BJ (cell line): ENCODE measurements around the gene PDHX. TPM values are rescaled to one million over a fixed set of nuclear protein-coding genes. Genes with fewer than 3 reads are reported as not detected.

ENCODE experiments used
- CTCF ChIA-PET: fragments of 350-600 bp; formaldehyde crosslinking; extraction: SDS; loops from one replicate; lab custom pipeline; 2021; ENCODE audit warnings: antibody characterized with exemption, inconsistent platforms; lab: Yijun Ruan, JAX
- POLR2A ChIA-PET: fragments of 300-600 bp; sonication (Branson Sonifier 250); formaldehyde crosslinking; extraction: SDS; loops from one replicate; lab custom pipeline; 2021; ENCODE audit warnings: antibody characterized with exemption; lab: Charles Lee
- DNase-seq: peaks from one replicate; pipeline ENCODE4 v3.0.0-alpha.2; 2011; ENCODE audit warnings: low read depth
- H3K27me3 ChIP-seq: 2 replicates; pipeline ENCODE4 v1.6.0; 2011; ENCODE audit warnings: low read length; ENCODE audit not compliant: control insufficient read depth, insufficient read depth
- H3K36me3 ChIP-seq: 2 replicates; pipeline ENCODE4 v1.5.1; 2011; ENCODE audit warnings: low read length; ENCODE audit not compliant: control insufficient read depth, insufficient read depth
- H3K4me3 ChIP-seq: 2 replicates; pipeline ENCODE4 v1.5.1; 2011; ENCODE audit warnings: low read depth, mild to moderate bottlenecking, control low read depth, low read length
- polyA plus RNA-seq: library from polyadenylated mRNA; depleted of rRNA; stranded (reverse); fragments of >200 nt; gene quantifications from 2 replicates; pipeline ENCODE4 v1.2.3, GENCODE V29; 2011
- TF ChIP-seq, protein P1 (sequence below): IDR thresholded peaks from 2 replicates; pipeline ENCODE4 v1.5.1; 2011; ENCODE audit warnings: low read depth, mild to moderate bottlenecking, control low read depth, inconsistent platforms, low read length, moderate library complexity; ENCODE audit not compliant: insufficient read depth

Gene PDHX
- polyA plus RNA-seq, 1 experiment = 21.7 TPM

DNA sequence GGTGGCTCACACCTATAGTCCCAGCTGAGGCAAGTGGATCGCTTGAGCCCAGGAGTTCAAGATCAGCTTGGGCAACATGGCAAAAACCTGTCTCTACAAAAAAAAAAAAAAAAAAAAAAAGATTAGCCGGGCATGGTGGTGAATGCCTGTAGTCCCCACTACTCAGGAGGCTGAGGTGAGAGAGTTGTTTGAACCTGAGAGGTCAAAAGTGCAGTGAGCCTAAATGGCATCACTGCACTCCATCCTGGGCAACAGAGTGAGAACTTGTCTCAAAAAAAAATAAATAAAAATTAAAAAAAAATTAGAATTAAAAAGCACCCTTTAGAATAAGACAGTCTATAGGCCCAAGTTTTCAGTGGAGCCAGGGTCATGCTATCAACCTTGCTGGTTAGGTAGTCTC lies 95.5 kb downstream of the PDHX start:
- POLR2A ChIA-PET = no interaction called here
- Histone ChIP-seq H3K36me3 (no peaks in the 10 kb centered on the region), H3K27me3 (no peaks in the 10 kb centered on the region), H3K4me3 (no peak overlapping the region)
- TF ChIP-seq, protein P1, sequence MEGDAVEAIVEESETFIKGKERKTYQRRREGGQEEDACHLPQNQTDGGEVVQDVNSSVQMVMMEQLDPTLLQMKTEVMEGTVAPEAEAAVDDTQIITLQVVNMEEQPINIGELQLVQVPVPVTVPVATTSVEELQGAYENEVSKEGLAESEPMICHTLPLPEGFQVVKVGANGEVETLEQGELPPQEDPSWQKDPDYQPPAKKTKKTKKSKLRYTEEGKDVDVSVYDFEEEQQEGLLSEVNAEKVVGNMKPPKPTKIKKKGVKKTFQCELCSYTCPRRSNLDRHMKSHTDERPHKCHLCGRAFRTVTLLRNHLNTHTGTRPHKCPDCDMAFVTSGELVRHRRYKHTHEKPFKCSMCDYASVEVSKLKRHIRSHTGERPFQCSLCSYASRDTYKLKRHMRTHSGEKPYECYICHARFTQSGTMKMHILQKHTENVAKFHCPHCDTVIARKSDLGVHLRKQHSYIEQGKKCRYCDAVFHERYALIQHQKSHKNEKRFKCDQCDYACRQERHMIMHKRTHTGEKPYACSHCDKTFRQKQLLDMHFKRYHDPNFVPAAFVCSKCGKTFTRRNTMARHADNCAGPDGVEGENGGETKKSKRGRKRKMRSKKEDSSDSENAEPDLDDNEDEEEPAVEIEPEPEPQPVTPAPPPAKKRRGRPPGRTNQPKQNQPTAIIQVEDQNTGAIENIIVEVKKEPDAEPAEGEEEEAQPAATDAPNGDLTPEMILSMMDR = no peak
- CTCF ChIA-PET = interaction anchor here (0.9 kb wide), 1 partner anchor 12 kb away, joined by 3 read pairs; no protein-coding TSS in a partner anchor
- no peak for DNase-seq

DNA sequence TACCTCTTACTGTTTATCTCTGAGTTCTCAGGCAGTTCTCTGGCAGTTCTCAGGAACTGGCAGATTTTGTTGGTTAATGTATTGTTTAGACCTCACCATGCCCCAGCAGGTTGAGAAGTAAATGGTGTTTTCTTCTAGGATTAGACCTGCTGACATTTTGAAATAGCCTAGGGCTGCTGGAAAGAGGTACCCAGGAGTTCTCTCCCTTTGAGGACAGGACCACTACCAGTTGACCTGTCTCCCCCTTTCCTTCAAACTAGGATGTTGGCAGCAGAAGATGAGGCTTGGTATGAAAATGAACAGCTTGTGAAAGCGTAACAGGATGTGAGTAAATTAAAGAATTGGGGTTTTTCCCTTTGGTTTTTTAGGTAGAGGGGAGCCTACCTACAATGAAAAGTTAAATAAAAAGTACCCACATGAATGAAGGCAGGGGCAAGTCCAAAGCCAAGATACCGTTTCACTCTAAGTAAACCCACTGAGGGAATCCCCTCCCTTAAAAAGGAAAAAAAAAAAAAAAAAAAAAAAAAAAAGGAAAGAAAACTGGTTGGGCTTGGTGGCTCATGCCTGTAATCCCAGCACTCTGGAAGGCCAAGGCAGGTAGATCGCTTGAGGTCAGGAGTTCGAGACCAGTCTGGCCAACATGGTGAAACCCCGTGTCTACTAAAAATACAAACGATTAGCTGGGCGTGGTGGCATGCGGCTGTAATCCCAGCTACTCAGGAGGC lies 96.2 kb downstream of the PDHX start:
- TF ChIP-seq, protein P1 = no peak
- no peak overlapping the region for H3K4me3 ChIP-seq
- ChIA-PET POLR2A (no interaction called here), CTCF (interaction anchor here (0.7 kb wide), 1 partner anchor 126 kb away, joined by 3 read pairs; the partner anchor contains the start of gene CD44)
- no peaks in the 10 kb centered on the region for H3K27me3 ChIP-seq
- DNase-seq = no peak
- no peaks in the 10 kb centered on the region for H3K36me3 ChIP-seq

DNA sequence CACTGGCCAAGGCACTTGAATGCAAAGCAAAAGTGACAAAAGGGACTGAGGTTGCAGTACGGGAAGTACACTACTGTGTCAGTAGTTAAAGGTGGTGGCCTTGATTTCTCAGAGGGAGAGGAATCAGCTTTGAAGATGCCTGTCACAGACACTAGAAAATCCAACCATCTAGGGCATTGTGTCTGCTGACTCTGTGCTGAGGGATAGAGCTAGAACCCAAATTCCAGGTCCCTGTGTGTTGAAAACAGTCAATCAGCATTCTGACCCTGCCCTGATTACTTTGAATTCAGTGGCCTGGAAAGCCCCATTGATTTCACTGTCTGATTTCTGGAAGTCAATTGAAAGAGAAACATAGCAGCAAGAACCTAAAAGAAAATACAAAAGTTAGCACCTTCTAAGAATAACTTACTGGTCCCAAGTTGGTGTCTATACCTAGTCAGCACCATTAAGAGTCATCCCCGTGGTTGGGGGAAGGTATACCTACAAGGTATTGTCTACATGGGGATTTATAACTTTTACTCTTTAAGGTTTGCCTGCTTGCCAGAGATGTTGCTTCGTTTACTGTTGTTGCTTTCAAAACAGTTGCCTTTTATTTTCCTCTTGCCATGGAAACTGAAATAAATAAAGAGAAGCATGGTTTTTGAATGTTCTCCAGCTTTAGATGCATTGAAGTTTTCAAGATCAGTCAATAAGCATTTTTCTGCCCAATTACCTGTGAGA lies 97.3 kb downstream of the PDHX start:
- Histone ChIP-seq H3K36me3 (no peaks in the 10 kb centered on the region), H3K4me3 (no peak overlapping the region), H3K27me3 (no peaks in the 10 kb centered on the region)
- ChIA-PET CTCF (interaction anchor here (0.7 to 1.6 kb wide), 5 partner anchors 125 to 572 kb away, joined by 3 to 4 read pairs (median 3); partner anchors contain the start of gene CD44), POLR2A (no interaction called here)
- no peak for DNase-seq
- TF ChIP-seq, protein P1 = no peak

DNA sequence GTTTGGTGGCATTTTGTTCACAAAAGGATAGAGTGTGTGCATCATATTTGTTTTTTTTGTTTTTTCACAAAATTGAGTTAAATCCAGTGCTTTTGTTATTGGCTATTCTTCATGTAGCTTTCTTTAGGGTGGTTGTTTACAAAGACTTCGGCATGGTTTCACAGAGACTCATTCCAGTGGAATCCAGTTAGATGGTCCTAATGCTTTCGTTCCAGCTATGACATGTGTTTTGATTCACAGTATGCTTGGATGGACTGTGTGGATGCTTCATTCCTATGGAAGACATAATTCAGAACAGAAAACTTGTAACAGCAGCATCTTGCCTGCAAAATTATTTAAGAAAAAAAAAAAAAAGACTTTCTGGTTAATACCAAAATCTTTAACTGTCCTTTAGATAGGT lies 97.9 kb downstream of the PDHX start:
- POLR2A ChIA-PET = interaction anchor here (0.5 kb wide), 1 partner anchor 127 kb away, joined by 3 read pairs; no protein-coding TSS in a partner anchor
- CTCF ChIA-PET = interaction anchor here (0.9 to 1.6 kb wide), 3 partner anchors 132 to 378 kb away, joined by 3 to 4 read pairs (median 3); no protein-coding TSS in a partner anchor
- no peak for DNase-seq
- Histone ChIP-seq H3K4me3 (no peak overlapping the region), H3K36me3 (no peaks in the 10 kb centered on the region), H3K27me3 (no peaks in the 10 kb centered on the region)
- TF ChIP-seq, protein P1 = no peak
